ENCODE measurements around the gene SASH3.

The SASH3 gene

GRCh38 chrX:129818123-129818522 lies 38.4 kb downstream of the SASH3 start:
- no peak for DNase-seq

- peak; percentile 15 for DNase-seq
Measured at GRCh38 chrX:129823115-129823514, 43.4 kb downstream of the SASH3 start.

- peak; percentile 1 for DNase-seq
Measured at GRCh38 chrX:129823522-129823921, 43.8 kb downstream of the SASH3 start.

DNA sequence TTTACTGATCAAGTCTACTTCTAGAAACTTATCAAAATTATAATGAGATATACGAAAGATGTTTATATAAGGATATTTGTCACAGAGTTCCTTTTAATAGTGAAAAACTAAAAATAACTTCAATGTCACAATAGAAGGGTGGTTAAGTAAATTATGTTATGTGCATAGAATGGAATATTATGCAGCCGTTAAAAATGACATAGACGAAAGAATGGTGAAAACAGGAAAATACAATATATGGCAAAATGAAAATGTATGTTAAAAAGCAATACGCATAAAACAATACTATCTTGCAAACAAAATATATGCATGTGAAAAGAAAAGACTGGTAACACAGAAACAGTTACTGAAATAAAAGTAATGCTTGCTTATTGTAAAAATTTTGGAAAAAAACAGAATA lies 44.9 kb downstream of the SASH3 start:
- no peak for DNase-seq

DNA sequence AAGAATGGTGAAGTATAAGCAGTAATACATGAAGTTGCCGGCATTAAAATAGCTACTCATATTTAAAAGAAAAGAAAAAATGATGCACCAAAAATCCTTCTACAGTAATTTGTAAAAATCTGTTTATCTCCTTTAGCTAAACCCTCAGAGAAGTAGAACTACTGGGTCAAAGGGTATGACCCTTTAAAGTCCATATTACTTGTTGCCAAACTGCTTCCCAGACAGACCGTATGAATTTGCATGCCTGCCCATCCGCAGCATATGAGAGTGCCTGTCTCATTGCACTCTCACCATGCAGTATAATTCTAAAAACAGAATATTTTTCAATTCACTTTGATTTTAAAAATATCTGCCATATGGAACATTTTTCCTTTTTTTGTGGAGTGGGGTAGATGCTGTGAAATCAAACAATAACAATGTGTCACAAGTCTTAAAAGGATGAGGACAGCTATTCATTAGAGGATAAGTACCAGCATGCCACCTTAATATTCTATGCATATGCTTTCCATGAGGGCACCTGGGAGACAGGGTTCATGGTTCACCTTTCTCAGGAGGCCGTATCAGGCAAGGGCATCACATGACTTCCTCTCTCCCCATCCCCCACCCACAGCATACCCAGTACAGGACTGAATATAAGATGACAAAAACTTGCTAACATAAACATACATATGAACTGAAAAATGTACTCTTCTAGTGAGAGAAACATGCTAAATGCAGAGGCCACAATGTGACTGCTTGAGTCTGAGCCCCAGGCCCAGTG lies 46.2 kb downstream of the SASH3 start:
- DNase-seq, result no peak

DNA sequence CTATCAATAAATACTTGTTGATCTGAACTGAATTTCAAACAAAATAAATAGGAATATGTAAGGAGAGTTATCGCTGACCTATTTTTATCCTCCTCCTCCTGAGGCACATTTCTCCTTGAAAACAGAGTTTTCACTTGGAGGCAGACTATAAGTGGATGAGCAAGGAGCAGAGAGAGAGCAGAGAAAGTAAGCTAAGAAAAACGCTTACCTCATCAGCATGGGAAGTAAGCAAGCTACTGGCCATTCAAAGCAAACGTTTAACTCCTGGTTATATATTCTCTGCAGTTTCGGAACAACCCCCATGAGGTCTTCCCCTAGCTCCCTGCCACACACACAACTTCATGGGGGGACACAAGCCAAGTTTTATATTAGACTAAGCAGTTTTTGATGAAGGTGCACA lies 50.7 kb downstream of the SASH3 start:
- DNase-seq, result no peak

DNA sequence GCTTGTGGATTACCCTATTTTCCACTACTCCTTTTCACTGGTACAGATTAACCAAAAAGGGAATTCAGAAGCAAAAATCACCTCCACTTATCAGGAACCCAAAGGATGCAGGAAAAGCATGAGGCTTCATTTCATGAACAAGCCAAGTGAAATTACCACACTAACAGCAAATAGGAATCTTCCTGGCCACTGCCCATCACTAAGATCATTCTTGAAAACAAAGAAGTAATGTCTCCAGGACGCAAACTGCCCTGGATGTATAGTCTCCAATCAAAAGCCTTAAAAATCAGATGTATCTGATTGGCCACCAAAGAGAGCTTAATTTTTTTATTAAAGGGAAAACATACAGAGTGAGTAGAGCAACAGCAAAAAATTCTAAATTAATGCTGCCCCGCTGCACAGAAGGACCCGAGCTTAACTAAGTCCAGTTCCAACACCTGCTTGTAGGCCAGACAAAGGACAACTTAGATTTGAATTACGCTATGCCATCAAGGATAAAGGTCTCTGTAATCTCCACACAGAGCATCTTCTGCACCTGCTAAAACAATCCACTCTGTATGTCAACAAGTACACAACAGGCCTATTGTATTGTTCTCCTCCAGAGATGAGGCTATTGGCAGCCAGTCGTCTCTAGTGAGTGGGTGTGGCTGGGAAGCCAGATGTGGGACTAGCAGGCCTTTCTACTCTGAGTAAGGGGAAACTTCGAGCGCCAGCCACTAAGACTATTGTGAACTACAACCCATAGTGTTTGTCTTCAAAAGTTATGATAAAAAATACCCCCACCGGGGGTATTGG lies 51.5 kb downstream of the SASH3 start:
- no peak for DNase-seq

DNA sequence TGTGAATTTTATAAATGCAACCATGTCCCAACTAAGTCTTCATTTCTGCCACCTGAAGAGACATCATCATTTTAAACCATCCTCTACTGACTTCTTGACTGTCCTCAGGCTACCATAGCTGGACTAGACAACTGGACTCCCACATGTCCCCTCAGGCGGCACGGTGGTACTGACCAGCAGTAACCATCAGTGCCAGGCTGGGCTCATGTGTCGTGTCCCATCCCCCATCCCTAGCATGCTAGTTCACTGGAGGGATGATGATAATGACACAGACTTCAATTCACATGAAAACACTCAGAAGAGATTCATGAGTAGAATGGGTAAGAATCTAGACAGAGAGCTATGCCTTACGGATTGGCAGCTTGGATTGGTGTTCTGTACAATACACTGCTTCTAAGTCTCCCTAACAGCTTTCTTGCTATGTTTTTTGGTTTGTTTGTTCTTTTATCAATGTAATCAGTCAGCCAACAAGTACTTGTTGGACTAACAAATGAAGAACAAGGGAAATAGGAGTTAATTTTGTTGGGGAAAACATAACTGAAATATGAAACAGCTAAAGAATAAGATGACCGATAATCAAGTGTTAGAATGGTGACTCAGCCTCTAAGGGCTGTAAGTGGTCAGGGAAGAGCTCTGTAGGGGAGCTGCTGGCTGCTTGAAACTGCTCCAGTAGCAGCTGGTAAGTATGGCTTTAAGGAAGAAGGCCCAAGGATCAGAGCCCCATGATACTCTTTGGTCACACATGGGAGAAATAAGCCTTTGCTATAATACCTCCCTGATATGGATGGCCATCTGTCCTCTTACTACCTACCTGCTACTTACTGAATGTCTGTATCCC lies 53.6 kb downstream of the SASH3 start:
- DNase-seq, result no peak

DNA sequence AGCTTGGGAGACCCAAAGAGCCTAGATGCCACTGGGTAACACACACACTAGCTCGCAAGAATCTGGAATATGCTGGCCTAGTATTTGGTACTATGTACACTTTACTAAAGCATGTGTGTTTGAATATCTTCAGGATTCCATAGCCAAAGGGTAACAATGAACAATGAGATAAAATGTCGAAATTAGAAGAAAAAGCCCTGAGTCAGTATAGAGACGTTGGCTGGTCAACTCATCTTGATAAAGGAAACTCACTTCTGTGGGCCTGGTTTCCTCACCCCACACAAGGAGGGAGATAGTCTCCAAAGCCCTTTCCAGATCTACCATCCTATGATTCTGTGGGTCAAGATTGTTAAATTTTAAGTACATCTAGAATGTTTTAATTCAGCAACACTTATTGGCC lies 57.1 kb downstream of the SASH3 start:
- no peak for DNase-seq

DNA sequence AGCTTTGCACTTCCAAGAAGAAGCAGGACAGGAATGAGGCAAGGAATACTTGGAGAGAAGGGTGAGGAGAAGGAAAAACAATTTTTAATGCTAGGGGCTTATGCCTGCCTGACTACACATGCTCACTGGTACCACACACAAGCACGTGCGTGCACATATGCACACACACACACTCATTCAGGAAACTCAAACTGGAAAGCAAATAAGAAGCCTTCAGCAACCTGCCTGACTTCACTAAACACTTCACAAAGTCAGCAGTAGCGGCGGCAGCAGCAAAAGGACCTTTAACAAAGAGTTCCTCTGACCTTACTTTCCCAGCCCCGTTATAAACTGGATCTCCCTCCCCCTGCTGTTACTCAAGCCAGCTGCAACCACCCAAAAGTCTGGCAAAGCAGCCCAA lies 60.6 kb downstream of the SASH3 start:
- DNase-seq, result no peak

DNA sequence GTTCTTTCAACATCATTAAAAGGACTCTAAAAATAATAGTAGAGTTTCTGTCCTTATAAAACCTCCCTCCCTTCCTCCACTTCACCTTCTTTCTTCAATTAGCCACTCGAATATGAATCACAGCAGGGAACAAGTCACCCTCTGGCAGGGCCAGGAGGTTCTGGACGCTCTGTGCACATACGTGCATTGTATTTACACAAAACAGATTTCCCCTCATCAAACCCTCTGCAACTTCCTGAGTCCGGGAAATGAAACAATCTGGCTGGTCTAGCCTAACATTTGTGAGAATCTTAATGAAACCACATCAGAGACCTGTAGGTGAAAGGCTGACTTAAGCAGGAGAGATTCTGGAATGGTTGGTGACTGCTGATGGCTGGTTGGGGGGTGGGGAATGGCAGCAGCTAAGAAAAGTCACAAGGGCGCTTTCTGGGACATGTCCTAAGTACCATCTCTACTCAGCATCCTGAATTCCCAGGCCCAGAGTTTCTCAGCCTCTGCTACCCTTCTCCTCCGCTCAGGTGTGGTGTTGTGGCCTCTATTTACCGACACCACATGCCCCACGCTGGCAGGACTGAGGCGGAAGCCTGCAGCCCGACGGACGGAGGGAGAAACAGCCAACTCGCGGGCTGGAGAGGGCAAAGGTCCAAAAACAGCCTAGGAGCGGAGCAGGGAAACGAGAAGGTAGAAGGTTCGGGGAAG lies 62.9 kb downstream of the SASH3 start:
- no peak for DNase-seq

DNA sequence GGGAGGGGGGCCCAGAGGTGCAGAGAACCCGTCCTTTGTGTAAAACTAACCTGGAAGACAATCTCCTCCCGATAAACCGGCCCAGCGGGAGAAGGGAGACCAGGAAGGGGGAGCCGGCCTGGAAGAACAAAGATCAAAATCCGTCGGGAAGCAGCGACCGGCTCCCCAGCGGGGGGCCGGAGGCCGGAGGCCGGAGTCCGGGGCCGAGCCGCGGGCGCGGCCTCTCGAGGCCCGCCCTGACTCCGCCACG lies 63.4 kb downstream of the SASH3 start:
- no peak for DNase-seq

DNA sequence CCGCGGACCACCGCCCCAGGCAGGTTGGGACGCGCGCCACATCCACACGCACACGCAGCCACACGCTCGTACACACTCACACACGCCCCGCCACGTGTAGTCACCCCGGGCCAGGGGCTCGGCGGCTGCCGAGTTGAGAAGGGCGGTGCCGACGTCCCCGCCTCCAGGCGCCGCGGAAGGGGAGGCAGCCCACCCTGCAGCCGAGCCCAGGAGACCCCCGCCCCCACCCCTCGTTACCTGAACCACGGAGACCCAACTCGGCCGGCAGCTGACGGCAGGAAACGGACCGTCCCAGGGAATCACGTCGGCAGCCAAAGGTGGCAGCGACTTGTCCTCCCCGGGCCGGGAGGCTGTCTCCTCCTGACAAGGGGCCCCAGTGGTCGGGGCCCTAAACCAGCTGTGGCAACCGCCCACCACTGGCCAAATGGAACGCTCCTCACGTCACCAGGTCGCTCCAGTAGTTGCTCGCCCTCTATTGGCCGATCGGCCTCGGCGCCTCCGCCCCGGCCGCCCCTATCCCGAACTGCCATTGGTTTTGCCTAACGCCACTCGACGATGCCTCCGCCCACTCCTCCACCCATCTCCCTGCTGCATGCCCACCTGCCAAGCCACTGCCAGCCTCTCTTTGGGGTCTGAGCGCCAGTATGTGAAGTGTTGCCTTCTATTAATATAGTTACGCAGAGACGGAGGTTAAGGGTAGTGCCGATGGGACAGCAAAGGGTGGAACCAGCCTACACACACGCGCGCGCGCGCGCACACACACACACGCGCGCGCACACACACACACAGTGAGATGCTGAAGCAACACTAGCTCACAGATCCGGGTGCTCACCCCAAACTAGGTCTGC lies 63.9 kb downstream of the SASH3 start, which contains the start of gene ZDHHC9:
TSS of gene ZDHHC9 (minus strand) at position 428 of the 848 bp plus-strand sequence. CDS start 1,941 bp downstream, outside the sequence.
- peak; percentile 52 for DNase-seq
